ENCODE data around the gene TBPL1. TPM values are rescaled to one million over a fixed set of nuclear protein-coding genes. Genes with fewer than 3 reads are reported as not detected.

The TBPL1 gene
- total and polyA plus RNA-seq, 9 of the 15 experiments (the other 6 are each of a cell fraction or from before 2014, with no cell fraction given) = 78.1 to 152 (median 107) TPM

- TF ChIP-seq ZBTB40 (IDR thresholded peaks at IDR 0.05) (no peak), ZBTB40 (CRISPR knock-in tag; IDR thresholded peaks at IDR 0.05) (no peak), ZNF780A (CRISPR knock-in tag; IDR thresholded peaks at IDR 0.05) (no peak), PHF20 (IDR thresholded peaks at IDR 0.05; ENCODE audit: partially characterized antibody) (peak; percentile 40), POLR2G (IDR thresholded peaks at IDR 0.05; ENCODE audit: low read depth, low read length) (peak; percentile 86), ZNF583 (CRISPR knock-in tag; IDR thresholded peaks at IDR 0.05) (no peak), ZNF311 (CRISPR knock-in tag; IDR thresholded peaks at IDR 0.05) (no peak), ZEB2 (IDR thresholded peaks at IDR 0.05) (peak; percentile 54), MBD1 (CRISPR knock-in tag; IDR thresholded peaks at IDR 0.05) (no peak), PKNOX1 (IDR thresholded peaks at IDR 0.05) (peak; percentile 61), GATAD2B (IDR thresholded peaks at IDR 0.05; ENCODE audit: borderline replicate concordance) (0 out of 2 replicates have a peak, but pooled peaks have one; percentile 71), RNF2 (IDR thresholded peaks at IDR 0.05) (no peak), DIDO1 (tag; IDR thresholded peaks at IDR 0.05; ENCODE audit: low read depth) (no peak), ATF4 (CRISPR knock-in tag; IDR thresholded peaks at IDR 0.05) (no peak), IFI16 (CRISPR knock-in tag; IDR thresholded peaks at IDR 0.05) (no peak), KLF6 (CRISPR knock-in tag; IDR thresholded peaks at IDR 0.05; ENCODE audit: borderline replicate concordance) (no peak)
These were observed 876 bp upstream of the TBPL1 start (continued) for GRCh38 chr6:133951881-133952814.

Measured in K562 (cell line).